Effector CD8-positive, alpha-beta T cell (primary cell): ENCODE data around the gene LDLRAD4.

Experiments
- DNase-seq: peaks from one replicate; lab custom pipeline; 2025; lab: John Stamatoyannopoulos, UW

Gene LDLRAD4

DNA sequence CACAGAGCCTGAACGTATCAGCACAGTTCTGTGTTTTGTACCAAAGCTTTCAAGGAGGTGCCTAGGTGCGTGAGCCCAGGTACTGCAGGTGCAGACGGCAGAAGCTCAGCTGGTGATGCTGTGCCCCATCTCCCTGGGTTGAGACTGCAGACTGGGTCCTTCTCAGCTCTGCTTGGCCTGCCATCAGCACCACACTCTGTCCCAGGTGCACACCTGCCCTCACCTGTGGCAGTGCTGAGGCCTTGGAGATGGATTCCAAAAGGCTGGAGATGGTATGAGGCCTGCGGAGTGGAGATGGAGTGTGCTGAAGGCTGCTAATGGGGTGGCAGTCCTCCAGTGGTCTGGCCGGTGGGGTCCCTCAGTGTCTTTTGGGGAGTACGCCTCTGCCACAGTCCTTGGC lies 9.3 kb downstream of the LDLRAD4 start:
- no peak for DNase-seq

DNA sequence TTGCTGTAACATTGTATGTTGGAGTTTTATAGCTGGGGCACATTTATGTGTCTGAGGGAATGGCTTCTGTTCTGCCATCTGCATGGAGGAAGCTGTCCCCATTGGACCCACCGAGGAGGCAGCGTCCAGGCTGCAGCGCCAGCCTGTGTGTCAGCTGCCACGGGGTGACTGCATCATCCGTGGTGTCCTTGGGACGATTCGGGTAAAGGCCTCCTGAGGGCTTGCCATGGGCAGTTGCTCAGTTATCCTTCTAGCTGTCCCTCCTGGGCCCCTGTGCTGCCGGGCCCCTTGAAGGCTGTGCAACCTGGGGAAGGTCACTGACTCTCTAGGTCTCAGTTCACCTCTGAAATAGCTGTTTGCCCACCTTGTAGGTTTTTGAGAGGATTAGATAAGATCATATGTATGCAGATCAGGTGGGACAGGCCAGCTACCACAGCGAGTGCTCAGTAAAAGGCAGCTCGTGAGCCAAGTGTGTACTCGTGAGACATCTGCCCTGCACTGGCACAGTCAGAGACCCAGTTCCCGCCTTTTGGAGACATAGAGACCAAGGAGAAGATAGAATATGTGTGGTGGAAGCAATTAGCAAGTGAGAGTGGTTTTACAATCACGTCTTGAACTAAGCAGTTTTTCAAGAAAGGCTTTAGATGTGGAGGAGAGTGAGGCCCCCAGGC lies 10.6 kb downstream of the LDLRAD4 start:
- no peak for DNase-seq

DNA sequence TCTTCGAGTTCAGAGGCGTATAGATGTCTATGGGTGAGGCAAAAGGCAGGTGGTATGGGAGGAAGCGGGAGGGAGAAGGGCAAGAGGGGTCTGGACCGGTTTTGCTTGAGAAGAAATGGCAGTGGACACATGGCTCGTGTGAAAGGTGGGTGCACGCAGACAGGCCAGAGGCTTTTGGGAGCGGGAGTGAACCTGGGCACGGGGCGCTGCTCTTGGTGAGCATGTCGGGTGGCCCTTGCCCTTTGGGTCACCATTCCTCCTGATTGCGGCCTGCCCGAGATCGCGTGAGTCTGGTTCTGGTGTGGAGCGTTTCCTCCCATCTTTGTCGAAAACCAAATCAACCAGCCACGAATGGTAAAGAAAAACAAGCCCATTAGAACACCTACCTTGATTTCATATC lies 12.6 kb downstream of the LDLRAD4 start:
- no peak for DNase-seq

DNA sequence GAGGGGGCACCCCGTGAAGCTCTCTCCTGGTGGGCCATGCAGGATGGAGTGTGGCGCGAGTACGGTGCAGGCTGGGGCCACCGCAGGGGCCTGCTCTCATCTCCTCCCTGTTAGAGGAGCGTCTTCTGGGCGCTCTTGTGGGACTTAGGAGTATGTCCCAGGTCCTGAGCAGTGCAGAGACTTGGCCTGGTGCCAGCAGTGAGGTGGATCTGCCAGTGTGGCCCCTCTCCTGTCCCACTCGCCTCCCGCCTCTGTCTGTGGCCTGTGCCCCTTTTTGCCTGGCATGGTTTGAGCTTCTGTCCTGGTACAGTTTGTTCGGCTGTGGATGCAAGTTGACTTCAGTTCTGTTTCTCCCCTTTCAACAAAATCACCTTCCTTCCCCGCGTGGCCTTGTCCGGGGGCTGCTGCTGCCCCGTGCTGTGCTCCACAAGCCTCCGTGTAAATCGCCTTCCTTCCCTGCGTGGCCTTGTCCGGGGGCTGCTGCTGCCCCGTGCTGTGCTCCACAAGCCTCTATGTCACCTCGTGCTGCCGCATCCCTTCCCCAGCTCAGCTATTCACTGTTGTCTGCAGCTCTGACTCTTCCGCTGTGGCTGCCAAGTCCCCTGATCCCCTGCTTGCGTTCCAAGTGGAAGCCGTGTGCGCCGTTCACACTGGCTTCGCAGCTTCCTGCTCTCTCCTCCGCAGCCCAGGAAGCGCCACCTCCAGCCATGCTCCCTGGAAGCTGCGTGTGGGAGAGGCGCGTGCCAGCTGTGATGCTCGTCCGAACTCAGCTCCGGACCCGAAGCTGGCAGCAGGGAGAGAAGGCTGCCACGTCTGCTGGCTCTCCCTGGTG lies 13.7 kb downstream of the LDLRAD4 start:
- DNase-seq: no peak

DNA sequence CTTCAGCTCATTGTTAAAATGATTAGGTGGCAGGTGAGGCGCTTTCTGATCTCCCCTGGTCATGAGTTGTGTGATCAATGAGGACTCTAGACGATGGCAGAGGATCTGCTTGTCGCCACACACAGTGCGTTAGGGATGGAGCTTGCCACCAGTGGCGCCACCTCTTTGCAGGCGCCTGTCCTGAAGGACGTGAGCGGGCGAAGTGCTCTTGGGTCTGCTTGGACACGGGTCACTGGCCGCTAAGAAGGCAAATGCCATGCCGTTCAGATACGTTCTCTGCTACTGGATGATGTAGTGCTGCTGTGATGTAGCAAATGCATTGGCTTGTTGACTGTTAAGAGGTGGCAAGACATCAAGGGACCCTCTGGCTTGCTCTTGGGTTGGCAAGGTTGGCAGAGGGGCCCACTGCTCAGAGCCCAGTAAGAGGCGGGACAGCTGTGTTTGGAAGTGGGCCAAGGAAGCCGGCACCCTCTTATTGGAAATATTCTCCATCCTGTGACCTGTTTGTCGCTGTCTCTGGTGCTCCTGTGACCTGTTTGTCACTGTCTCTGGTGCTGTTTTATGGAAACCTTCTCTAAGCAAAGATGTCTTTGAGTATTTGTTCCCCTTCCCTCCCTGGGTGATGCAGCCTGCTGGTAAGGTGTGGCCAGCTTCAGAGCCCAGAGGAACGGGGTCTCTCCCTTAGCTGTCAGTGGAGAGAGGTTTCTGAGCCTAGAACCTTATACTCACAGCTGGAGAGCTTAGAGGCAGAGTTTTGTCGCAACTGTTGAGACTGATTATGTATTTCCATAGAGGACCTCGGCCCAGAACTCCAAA lies 14.6 kb downstream of the LDLRAD4 start:
- DNase-seq: no peak

DNA sequence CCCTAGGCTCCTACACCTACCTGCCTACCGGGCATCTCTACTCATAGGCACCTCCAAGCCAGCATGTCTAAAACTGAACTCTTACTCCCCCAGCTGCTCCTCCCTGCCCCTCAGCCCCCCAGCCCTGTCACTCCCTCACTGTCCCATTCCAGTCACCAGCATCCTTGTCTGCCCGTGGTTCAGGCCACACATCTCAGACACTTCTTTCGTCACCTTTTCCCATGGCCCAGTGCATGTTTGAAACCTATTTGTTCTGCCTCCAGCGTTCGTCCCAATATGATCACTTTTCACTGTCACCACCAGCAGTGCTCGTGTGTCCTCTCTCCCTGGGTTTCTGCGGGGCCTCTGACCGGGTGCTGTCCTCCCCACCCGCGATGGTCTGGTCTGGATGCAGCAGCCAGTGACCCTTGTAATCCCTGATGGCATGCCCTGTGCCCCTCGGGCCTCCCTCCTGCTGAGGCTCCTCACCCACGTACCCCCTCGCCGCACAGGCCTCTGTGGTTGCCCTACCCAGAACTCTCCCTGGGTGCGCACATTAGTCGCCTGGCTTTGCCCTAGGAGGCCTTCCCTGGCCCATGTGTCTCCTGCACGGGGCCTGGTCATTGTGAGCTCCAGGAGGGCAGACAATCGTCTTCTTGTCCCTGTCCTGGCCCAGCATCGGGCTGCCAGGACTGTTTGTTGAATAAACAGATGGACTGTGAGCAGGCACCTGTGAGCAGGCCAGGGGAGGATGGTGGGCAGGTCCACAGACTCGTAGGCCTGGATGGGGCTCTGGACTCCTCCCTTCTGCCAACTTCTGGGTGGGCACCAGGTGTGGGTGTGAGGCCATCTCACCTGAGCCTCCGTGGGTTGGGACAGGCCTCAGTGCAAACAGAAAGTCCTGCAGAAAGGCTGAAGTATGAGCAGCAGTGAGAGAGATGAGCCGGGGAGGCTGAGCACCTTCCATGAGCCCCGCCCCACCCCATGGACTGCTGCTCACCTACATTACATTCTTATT lies 15.5 kb downstream of the LDLRAD4 start:
- DNase-seq: no peak

DNA sequence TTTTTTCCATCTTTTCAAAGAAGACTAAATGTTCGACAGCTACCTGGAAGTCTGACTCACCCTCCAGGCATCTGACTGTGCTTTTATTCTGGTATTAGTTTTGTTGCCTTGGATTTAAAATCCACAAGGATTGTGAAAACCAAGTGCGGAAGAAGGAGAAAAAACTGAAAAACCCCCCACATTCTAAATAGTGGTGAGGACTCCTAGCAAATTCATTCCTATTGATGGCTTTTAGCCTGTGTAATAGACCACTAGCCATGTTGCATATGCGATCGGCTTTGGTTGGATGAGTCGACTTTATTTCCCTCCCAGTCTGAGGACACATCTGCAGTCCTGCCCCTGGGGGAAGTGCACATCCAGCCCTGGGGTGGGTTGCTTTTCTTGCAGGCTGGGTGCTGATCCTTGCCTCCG lies 16.9 kb downstream of the LDLRAD4 start:
- DNase-seq: no peak

DNA sequence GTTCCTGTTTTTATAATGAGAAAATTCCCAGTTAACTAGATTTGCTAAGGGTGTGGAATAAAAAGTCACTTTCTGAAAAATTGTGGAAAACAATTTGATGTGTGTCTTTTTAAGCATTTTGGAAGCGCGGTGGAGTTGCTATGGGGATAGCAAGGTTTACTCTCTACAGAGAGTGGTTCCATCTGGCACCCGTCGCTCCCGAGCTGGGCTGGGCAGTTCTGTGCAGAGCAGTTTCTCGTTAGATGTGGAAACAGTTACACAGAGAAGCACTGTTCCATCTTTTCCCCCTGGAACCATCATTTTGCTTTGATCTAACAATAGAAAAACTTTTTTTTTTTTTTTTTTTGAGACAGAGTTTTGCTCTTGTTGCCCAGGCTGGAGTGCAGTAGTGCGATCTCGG lies 17.4 kb downstream of the LDLRAD4 start:
- no peak for DNase-seq

DNA sequence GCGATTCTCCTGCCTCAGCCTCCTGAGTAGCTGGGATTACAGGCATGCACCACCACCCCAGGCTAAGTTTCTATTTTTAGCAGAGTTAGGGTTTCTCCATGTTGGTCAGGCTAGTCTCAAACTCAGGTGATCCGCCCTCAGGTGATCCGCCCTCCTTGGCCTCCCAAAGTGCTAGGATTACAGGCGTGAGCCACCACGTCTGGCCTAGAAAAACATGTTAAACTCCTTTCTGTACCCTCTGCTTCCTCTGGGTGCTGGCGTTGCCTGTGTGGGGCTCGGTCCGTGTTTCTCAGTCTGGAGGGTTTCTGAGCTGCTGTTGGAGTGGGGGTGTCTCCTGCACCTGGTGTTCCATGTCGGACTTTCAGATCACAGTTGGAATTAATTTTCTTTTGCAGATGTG lies 17.9 kb downstream of the LDLRAD4 start:
- no peak for DNase-seq

DNA sequence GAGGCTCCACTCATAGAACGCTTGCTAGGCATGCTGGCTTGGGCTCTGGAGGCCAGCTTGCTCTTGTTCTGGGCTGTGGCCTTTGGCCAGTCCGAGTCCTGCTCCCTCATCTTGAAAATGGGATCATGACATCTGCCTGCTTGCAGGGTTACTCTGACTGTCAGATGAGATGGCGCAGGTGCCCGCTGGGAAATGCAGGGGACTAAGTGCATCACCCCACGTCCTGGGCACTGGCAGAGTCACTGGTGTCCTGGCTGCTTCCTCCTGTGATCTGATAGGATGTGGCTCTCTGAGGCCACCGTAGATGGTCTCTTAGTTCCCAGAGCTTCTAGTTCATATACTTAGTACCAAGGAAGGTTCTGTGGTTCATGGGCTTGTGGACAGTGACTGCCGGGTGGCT lies 18.5 kb downstream of the LDLRAD4 start:
- no peak for DNase-seq

DNA sequence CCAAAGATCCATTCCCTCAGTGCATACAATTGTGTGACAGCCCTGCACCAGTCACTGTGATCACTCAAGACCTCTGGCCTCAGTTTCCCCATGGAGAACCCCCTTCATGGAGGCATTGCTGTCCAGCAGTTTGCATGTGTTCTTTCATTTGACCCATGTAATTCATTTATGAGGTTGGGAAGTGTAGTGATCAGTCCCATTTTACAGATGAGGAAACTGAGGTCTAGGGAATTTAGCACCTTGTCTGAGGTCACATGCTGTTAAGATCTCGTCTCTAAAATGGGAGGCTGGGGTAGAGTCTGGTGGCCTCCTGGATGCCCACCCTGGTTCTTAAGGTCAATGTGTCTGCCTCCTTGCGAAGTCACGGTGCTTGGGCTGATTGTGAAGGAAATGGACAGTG lies 19.1 kb downstream of the LDLRAD4 start:
- DNase-seq: no peak

DNA sequence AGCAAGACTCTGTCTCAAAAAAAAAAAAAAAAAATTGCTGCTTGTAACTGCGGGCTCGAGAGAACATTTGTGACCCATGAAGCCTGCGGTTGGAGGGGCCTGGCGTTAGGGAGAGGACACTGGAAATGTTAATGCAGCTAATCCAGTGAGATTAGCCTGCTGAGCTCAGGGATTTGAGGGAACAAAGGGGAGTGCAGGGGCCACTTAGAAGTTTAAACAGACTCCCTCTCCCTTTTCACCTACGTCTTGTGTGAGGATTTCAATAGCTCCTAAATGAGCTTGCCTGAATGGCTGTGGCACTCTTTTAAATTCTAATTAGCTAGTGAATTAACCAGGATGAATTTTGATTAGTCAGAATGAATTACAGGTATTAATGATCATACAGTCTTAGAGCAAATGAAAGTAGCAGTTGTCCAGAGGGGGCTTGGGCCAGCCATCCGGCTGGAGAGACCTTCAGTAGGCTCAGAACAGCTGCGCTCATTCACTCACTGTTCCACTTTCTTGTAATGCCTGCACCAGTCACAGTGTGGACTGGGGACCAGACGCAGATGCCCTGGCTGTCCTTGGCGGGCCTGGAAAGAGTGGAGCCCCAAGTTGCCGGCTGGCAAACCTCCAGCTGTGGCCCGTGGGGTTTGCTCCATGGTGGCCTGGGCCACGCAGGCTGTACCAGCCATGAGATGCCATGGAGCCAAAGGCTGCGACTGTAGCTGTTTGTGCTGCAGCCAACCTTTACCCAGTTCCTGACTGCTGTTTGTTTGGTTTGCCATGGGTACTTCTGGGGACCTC lies 20.8 kb downstream of the LDLRAD4 start:
- no peak for DNase-seq

DNA sequence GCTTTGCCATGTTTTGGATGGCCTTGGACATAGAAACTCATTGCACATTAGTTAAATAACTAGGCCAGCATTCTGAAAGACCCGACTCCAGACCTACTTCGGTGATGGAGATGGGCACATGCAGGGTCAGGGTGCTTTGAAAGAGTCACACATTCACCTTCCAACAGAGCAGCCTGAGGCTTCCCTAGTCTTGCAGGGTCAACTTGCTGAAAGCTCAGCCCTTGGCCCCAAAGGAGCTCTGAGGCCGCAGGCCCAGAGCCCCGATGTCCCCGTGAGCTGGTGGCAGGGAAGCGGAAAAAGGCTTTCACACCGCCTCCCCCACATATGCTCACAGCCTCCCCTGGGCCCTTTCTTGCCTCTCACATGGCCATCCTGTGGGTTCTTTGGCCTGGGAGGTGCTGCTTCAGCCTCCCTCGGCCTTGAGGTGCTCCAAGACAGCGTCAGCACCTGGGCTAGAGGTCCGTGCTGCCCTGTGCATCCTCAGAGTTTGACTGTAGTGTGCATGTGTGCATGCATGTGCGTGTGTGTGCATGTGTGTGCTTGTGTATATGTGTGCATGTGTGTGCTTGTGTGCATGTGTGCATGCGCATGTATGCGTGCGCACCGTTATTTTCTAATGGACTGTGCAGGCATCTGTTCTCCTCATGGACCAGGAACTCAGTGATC lies 21.6 kb downstream of the LDLRAD4 start:
- no peak for DNase-seq

DNA sequence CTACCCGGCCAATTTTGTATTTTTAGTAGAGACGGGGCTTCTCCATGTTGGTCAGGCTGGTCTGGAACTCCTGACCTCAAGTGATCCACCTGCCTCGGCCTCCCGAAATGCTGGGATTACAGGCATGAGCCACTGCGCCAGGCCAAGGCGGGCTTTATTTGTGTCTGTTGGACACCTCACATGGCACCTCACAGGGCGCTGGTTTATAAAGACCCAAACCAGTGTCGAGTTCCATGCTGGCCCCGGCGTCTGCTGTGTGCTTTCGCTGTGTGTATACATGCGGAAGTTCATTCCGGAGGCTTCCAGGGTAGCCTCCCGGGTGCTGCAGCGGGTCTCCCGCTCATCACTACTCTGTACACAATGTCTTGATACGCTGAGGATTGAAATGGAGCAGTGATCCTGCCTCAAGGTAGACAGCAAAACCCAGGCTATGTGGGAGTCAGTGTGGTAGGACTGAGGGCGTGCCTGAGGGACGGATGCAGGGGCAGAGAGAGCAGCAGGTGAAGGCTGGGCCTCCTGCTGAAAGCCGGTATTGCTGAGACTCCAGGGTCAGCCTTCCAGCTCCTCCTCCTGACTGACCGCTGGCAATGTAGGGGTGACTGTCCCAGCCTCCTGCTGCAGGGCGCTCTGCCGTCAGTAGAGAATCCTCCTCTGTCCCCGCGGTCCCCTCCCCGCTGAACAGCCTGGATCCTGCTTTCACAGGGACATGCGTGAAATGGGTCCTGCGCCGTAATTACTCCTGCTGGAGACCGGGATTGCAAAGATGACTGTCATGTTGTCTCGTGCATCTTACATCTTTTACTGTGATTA lies 22.7 kb downstream of the LDLRAD4 start:
- no peak for DNase-seq

DNA sequence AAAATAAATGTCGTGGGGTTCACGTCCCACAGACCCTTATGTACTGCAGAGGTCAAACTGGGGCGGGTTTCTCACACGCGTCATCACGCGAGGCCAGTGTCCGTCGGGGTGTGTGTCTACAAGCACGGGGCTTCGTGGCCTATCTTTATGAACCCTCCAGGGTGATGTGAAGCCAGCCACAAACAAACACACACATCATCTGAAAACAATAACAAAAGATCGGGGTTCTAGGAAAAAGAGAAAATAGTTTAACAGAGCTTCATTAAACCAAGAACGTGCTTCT lies 23.3 kb downstream of the LDLRAD4 start:
- DNase-seq: no peak

DNA sequence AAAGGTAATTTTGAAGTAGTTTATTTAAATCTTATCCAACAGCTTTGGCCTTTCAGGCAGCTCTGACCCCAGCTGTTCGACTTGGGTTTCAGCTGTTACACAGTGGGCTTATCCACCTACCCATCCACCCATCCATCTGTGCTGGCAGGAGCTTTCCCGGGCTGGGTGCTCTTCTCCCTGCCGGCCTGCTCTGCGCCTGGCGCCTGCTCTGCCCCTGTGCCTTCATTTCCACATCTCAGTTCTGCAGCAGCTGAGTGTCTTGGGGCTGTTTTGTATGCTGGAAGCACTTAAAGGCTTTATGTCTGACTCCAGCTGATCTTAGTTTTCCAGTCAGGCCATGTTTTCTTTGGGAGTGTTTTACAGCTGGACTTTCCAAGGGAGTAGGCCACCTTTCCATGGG lies 24.2 kb downstream of the LDLRAD4 start:
- no peak for DNase-seq

DNA sequence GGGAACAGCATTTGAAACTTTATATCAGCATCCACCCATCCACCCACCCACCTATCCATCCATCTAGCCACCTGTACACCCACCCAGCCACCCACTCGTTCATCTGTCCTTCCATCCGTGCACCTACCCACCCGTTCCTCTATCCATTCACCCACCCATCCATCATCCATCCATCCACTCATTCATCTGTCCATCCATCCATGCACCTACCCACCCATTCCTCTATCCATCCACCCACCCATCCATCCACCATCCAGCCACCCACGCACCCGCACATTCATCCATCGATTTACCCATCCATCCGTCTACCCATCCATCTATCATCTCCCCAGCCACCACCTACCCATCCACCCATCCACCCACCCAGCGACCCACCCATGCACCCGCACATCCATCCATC lies 24.8 kb downstream of the LDLRAD4 start:
- DNase-seq: no peak

DNA sequence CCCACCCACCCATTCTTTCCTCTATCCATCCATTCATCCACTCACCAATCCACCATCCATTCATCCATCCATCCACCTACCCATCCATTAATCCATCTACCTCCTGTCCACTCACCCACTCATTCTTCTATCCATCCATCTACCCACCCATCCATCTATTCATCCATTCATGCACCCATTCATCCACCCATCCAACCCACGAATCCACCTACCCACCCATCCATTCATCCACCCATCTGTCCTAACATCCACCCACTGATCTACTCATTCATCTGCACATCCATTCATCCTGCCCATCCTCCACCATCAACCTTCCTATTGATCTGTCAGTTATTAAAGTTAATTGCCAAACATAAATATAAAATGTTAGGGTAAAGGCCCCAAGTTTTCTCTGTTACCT lies 25.6 kb downstream of the LDLRAD4 start:
- DNase-seq: no peak

DNA sequence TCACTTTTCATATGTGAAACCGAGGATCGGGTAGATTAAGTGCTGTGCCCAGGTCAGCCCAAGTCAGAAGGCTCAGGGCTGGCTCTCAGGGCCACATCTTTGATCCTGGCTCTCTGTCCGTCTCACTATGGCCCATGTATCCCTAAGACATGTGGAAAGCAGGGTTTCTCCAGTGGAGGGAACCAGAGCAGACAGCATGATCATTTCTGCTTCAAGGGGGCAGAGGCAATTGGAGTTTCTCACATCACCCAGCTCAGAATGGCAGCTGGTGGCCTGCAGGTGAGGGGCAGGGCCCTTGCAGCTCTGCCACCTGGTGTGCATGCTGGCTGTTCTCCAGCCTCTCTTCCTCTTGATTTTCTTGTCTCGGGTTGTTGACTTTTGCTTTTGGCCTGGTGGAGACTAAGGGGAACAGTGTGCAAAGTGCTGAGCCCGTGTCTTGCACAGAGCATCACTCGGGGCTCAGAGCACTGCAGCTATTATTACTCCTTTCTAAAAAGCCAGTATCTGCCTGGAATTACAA lies 27.0 kb downstream of the LDLRAD4 start:
- DNase-seq: no peak
